MM.1S (cell line): ENCODE measurements around the gene AP1M2.

Experiments used
- DNase-seq: peaks from one replicate; pipeline ENCODE4 v3.0.0-alpha.2; 2015
- H2AFZ ChIP-seq: fragments of 300-600 bp; sonication (generic); 2 replicates; pipeline ENCODE4 v1.6.0; 2016; ENCODE audit warnings: antibody characterized with exemption, low read length
- H3F3A ChIP-seq: fragments of 300-600 bp; sonication (generic); 2 replicates; pipeline ENCODE4 v1.6.1; 2016; ENCODE audit warnings: mild to moderate bottlenecking, antibody characterized with exemption, low read length, moderate library complexity, mixed read lengths; ENCODE audit not compliant: insufficient read depth
- H3K27ac ChIP-seq: fragments of 300-600 bp; sonication (generic); 2 replicates; pipeline ENCODE4 v1.5.1; 2016; ENCODE audit warnings: mild to moderate bottlenecking, low read length
- H3K27me3 ChIP-seq: fragments of 300-600 bp; sonication (generic); replicated peaks from 2 replicates; pipeline ENCODE4 v1.6.0; 2016; ENCODE audit warnings: low read length; ENCODE audit not compliant: insufficient read depth
- H3K36me3 ChIP-seq: fragments of 300-600 bp; sonication (generic); replicated peaks from 2 replicates; pipeline ENCODE4 v1.6.1; 2016; ENCODE audit warnings: mild to moderate bottlenecking, low read length, mixed read lengths; ENCODE audit not compliant: insufficient read depth
- H3K4me1 ChIP-seq: fragments of 300-600 bp; sonication (generic); 2 replicates; pipeline ENCODE4 v1.6.1; 2016; ENCODE audit warnings: low read length, mixed read lengths
- H3K4me2 ChIP-seq: fragments of 300-600 bp; sonication (generic); 2 replicates; pipeline ENCODE4 v1.6.0; 2016; ENCODE audit warnings: low read depth, low read length
- H3K4me3 ChIP-seq: fragments of 300-600 bp; sonication (generic); 2 replicates; pipeline ENCODE4 v1.5.1; 2016; ENCODE audit warnings: low read length, mixed read lengths
- H3K79me2 ChIP-seq: fragments of 300-600 bp; sonication (generic); 2 replicates; pipeline ENCODE4 v1.6.1; 2016; ENCODE audit warnings: mixed run types, low read length, mixed read lengths
- H3K9ac ChIP-seq: fragments of 300-600 bp; sonication (generic); 2 replicates; pipeline ENCODE4 v1.6.1; 2016; ENCODE audit warnings: low read length, mixed read lengths
- H3K9me2 ChIP-seq: fragments of 300-600 bp; sonication (generic); replicated peaks from 2 replicates; pipeline ENCODE4 v1.6.1; 2016; ENCODE audit warnings: mild to moderate bottlenecking, low read length, mixed read lengths; ENCODE audit not compliant: insufficient read depth
- H3K9me3 ChIP-seq: fragments of 300-600 bp; sonication (generic); replicated peaks from 2 replicates; pipeline ENCODE4 v1.6.1; 2016; ENCODE audit warnings: mild to moderate bottlenecking, low read length, mixed read lengths; ENCODE audit not compliant: insufficient read depth
- H4K20me1 ChIP-seq: fragments of 300-600 bp; sonication (generic); 2 replicates; pipeline ENCODE4 v1.6.1; 2016; ENCODE audit warnings: mild to moderate bottlenecking, low read length, moderate library complexity, mixed read lengths; ENCODE audit not compliant: insufficient read depth
- EZH2 ChIP-seq: fragments of 300-600 bp; sonication (generic); optimal IDR thresholded peaks from 2 replicates; pipeline ENCODE3; 2017; ENCODE audit warnings: low read depth, mild to moderate bottlenecking, antibody characterized with exemption, low read length, mixed read lengths
- EZH2phosphoT487 ChIP-seq: fragments of 300-600 bp; sonication (generic); IDR thresholded peaks from 2 replicates; pipeline ENCODE4 v1.6.1; 2018; ENCODE audit warnings: antibody characterized with exemption, low read length
- TF ChIP-seq, protein P1 (sequence below): fragments of 300-600 bp; sonication (generic); IDR thresholded peaks from 2 replicates; pipeline ENCODE4 v1.5.1; 2016; ENCODE audit warnings: antibody characterized with exemption, low read length, mixed read lengths

The AP1M2 gene

DNA sequence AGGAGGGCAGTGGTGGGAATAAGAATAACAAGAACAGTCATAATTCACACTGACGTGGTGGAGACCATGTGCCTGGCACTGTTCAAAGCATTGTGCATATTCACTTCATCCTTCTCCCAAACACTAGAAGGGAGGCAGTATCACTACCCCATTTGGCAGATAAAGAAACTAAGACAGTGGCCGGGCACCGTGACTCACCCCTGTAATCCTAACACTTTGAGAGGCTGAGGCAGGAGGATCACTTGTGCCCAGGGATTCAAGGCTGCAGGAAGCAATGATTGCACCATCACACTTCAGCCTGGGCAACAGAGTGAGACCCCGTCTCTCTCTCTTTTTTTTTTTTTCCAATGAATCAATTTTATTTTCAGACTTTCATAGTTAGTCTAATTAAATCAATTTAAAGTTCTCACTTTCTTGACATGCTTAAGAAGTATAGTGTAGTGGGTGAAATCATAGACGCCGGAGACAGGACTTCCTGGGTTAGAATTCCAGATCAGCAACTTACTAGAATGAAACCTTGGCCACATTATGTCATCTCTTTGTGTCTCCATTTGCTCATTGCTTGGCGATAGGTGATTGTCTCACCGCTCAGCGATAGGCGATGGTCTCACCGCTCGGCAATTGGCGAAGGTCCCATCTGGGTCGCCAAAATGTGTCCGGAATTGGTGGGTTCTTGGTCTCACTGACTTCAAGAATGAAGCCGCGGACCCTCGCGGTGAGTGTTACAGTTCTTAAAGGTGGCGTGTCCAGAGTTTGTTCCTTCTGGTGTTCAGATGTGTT, 48.7 kb downstream of the AP1M2 start:
- Histone ChIP-seq H3K36me3 (no peaks in the 10 kb centered on the region), H3K4me1 (peaks cover 3% of the 10 kb centered on the region; the same call in 1 of the 2 replicates), H3F3A (no peaks in the 10 kb centered on the region), H3K9me3 (no peaks in the 10 kb centered on the region), H2AFZ (no peak overlapping the region), H3K27ac (no peak overlapping the region), H3K4me3 (no peak overlapping the region), H3K79me2 (no peaks in the 10 kb centered on the region), H3K27me3 (peaks cover 17% of the 10 kb centered on the region), H3K4me2 (no peak overlapping the region), H3K9me2 (no peaks in the 10 kb centered on the region), H4K20me1 (no peaks in the 10 kb centered on the region), H3K9ac (no peak overlapping the region)
- TF ChIP-seq EZH2phosphoT487 (no peak), EZH2 (no peak)
- TF ChIP-seq, protein P1, sequence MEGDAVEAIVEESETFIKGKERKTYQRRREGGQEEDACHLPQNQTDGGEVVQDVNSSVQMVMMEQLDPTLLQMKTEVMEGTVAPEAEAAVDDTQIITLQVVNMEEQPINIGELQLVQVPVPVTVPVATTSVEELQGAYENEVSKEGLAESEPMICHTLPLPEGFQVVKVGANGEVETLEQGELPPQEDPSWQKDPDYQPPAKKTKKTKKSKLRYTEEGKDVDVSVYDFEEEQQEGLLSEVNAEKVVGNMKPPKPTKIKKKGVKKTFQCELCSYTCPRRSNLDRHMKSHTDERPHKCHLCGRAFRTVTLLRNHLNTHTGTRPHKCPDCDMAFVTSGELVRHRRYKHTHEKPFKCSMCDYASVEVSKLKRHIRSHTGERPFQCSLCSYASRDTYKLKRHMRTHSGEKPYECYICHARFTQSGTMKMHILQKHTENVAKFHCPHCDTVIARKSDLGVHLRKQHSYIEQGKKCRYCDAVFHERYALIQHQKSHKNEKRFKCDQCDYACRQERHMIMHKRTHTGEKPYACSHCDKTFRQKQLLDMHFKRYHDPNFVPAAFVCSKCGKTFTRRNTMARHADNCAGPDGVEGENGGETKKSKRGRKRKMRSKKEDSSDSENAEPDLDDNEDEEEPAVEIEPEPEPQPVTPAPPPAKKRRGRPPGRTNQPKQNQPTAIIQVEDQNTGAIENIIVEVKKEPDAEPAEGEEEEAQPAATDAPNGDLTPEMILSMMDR, result no peak
- DNase-seq, result no peak

DNA sequence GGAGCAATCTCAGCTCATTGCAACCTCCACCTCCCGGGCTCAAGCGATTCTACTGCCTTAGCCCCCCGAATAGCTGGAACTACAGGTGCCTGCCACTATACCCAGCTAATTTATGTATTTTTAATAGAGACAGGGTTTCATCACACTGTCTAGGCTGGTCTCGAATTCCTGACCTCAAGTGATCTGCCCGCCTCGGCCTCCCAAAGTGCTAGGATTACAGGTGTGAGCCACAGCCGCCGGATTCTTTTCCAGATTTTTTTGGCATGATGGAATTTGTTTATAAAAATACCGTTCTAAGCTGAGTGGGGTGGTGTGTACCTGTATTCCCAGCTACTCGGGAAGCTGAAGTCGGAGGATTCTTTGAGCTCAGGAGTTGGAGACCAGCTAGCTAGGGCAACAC, 49.4 kb downstream of the AP1M2 start:
- Histone ChIP-seq H4K20me1 (no peaks in the 10 kb centered on the region), H3K4me2 (no peak overlapping the region), H3K9me2 (no peaks in the 10 kb centered on the region), H3K9ac (no peak overlapping the region), H3K27me3 (peaks cover 17% of the 10 kb centered on the region), H3K36me3 (no peaks in the 10 kb centered on the region), H3K4me1 (no peaks in the 10 kb centered on the region), H2AFZ (no peak overlapping the region), H3F3A (no peaks in the 10 kb centered on the region), H3K79me2 (no peaks in the 10 kb centered on the region), H3K9me3 (no peaks in the 10 kb centered on the region), H3K4me3 (no peak overlapping the region), H3K27ac (no peak overlapping the region)
- TF ChIP-seq, protein P1, result no peak
- TF ChIP-seq EZH2phosphoT487, result no peak
- TF ChIP-seq EZH2, result no peak
- DNase-seq, result no peak

DNA sequence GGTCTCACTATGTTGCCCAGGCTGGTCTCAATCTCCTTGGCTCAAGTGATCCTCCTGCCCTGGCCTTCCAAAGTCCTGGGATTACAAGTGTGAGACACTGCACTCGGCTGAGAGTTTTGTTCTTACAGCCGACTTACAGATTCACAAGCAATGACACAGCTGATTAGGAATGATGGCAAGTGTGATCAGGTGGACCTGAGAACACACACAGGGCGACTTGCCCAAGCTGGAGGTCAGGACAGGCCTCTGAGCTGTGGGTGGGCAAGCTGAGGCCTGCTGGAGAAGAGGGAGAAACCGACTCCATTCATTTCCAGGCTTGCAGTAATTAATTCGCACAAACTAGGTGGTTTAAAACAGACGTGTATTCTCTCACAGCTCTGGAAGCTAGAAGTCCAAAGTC, 51.5 kb downstream of the AP1M2 start:
- H3K9me3 ChIP-seq, result no peaks in the 10 kb centered on the region
- H3K9ac ChIP-seq, result no peak overlapping the region
- peaks cover 17% of the 10 kb centered on the region for H3K27me3 ChIP-seq
- no peaks in the 10 kb centered on the region for H4K20me1 ChIP-seq
- no peak overlapping the region for H3K4me3 ChIP-seq
- no peak for DNase-seq
- no peak overlapping the region for H3K27ac ChIP-seq
- TF ChIP-seq, protein P1, result no peak
- TF ChIP-seq EZH2 (no peak), EZH2phosphoT487 (no peak)
- H3K9me2 ChIP-seq, result no peaks in the 10 kb centered on the region
- no peaks in the 10 kb centered on the region for H3K4me1 ChIP-seq
- H3F3A ChIP-seq, result no peaks in the 10 kb centered on the region
- no peaks in the 10 kb centered on the region for H3K36me3 ChIP-seq
- H3K79me2 ChIP-seq, result no peaks in the 10 kb centered on the region
- H3K4me2 ChIP-seq, result no peak overlapping the region
- H2AFZ ChIP-seq, result no peak overlapping the region
